Motor neuron (in vitro differentiated cells): ENCODE data around the gene BMPR1B. TPM values are rescaled to one million over a fixed set of nuclear protein-coding genes. Genes with fewer than 3 reads are reported as not detected.

Experiments used
- ATAC-seq, 8 experiments: fragments of 200-7000 bp; cut with Tn5 transposase; replicated peaks in 6 of 8; 2 replicates each; pipeline ENCODE4 v1.8.0; 2021; ENCODE audit warnings: mild to moderate bottlenecking in 8 of 8, moderate library complexity in 8 of 8
- H3K27ac ChIP-seq, 2 donors: fragments of 250-450 bp; sonication (Bioruptor Pico); 2 replicates each; pipeline ENCODE4 v1.9.0; 2021; ENCODE audit warnings: antibody characterized with exemption in 2 of 2, mild to moderate bottlenecking in 2 of 2, moderate library complexity in 1 of 2
- H3K4me1 ChIP-seq, 2 donors: fragments of 250-450 bp; sonication (Bioruptor Pico); replicated peaks in 1 of 2; 2 replicates each; pipeline ENCODE4 v1.6.1; 2021; ENCODE audit warnings: antibody characterized with exemption in 2 of 2, mild to moderate bottlenecking in 2 of 2, moderate library complexity in 1 of 2
- H3K4me3 ChIP-seq, 5 donors: fragments of 250-450 bp; sonication (Bioruptor Pico); 2 replicates each; pipeline ENCODE4 v1.9.0; 2021; ENCODE audit warnings: antibody characterized with exemption in 5 of 5, mild to moderate bottlenecking in 5 of 5, moderate library complexity in 4 of 5
- WGBS, 10 experiments: fragments of 450-650 bp; shearing (Covaris generic); methylation state at CpG; one replicate each; pipeline ENCODE4 v1.0.0; 2022; 5-methylcytosine and 5-hydroxymethylcytosine counted together
- in situ Hi-C, 9 experiments: fragments of 400-800 bp; cut with MboI; loops; one replicate each; pipeline ENCODE4 v1.15.0; 2021; ENCODE audit warnings: low sequenced_read_pairs in 9 of 9, low pct_unique_long_range_greater_than_20kb in 2 of 9; ENCODE audit not compliant: unreplicated experiment in 9 of 9
- total RNA-seq, 8 experiments: library from RNA; unstranded; fragments of 300-600 nt; gene quantifications; 2 replicates each; pipeline versions ENCODE4 v1.2.3 to v1.2.4, GENCODE V29; 2022

BMPR1B gene
- total RNA-seq, 8 experiments from 2014 or later: 0.17 to 69.0 (median 1.9) TPM

DNA sequence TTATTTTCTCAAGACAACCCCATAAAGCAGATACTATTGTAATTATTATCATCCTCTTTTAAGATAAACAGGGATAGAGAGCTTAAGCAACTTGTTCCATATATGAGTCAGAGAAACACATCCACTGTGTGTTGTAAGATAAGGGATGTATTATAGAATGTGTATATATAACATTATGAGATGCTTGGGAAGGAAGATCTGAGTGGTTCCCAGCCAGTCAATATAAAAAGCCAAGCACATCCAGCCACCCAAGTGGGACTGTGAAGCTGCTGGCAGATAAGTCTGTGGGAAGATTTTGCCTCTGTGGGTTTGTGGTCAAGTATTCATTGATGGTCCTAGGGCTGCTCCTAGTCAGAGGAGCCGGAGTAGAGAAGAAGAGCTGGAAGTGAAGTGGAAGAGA, 16.5 kb upstream of the BMPR1B start:
- H3K4me3 ChIP-seq: no peak overlapping the region
- in situ Hi-C loops: no loop called here
- H3K27ac ChIP-seq: no peak overlapping the region
- WGBS, 10 experiments: 20 to 100% (median 40%) methylated on average over 1 of the region's 1 CpG; no CpG with 5 or more reads in 5 of the 10 experiments
- peaks cover 0 to 6% of the 10 kb centered on the region in 2 donors for H3K4me1 ChIP-seq
- no peak for ATAC-seq

DNA sequence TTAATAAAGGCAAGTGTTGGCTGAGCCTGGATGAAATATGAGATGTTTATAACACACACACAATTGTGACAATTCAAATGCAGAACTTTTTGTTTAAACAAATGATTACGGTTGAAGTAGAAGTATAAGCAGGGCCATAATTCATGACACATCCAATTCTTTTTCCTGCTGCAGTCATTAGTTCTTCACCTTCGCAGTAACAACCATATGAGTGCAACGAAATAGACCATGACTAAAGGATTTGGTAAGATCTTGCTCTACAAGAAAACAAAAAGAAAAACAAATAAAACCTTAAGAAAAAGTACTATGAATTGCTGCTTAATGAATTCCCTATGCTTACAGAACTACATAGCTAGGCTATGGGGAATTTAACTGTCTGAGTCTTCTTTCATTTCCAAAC, 13.9 kb upstream of the BMPR1B start:
- WGBS, 10 experiments: 9 to 89% (median 67%) methylated on average over 1 to 3 of the region's 3 CpGs; no CpG with 5 or more reads in 1 of the 10 experiments
- Histone ChIP-seq H3K4me3 (no peak overlapping the region), H3K4me1 (peaks cover 0 to 6% of the 10 kb centered on the region in 2 donors), H3K27ac (no peak overlapping the region)
- in situ Hi-C loops: no loop called here
- ATAC-seq: no peak

DNA sequence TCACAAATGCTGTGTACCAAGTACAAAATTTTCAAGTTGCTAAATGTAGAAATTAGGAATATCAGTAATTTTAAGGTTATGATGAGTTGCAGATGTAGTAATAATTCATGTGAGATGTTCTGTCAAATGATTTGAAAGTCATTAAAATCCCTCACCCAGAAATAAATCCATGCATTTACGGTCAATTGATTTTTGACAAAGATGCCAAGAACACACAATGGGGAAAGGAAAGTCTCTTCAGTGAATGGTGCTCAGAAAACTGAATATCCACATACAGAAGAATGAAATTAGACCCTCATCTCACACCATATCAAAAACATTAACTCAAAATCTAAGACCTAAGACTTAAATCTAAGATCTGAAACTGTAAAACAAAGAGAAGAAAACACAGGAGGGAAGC, 12.9 kb upstream of the BMPR1B start:
- ATAC-seq: no peak
- Histone ChIP-seq H3K4me1 (peaks cover 0 to 6% of the 10 kb centered on the region in 2 donors), H3K27ac (no peak overlapping the region), H3K4me3 (no peak overlapping the region)
- in situ Hi-C loops: no loop called here
- 0 to 100% (median 80%) methylated on average over 1 of the region's 1 CpG; no CpG with 5 or more reads in 3 of the 10 experiments for WGBS, 10 experiments

DNA sequence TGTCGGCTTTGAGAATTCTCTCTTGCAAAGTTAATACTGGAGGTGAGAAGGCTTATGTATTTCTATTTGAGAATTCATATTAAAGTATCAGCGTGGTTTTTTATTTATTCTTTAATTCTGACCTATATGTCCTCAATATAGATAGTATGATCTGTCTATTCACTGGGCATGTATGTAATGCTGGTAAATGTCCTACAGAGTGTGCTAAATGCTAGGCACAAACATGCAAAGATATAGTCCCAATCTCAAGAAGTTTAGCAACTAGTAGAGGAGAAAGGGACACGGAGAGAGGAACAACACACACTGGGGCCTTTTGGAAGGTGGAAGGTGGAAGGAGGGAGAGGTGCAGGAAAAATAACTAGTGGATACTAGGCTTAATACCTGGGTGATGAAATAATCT, 11.0 kb upstream of the BMPR1B start:
- WGBS, 10 experiments: 47 to 100% (median 81%) methylated on average over 1 to 3 of the region's 3 CpGs
- peak in 1 of 8 experiments; percentile 27 for ATAC-seq

DNA sequence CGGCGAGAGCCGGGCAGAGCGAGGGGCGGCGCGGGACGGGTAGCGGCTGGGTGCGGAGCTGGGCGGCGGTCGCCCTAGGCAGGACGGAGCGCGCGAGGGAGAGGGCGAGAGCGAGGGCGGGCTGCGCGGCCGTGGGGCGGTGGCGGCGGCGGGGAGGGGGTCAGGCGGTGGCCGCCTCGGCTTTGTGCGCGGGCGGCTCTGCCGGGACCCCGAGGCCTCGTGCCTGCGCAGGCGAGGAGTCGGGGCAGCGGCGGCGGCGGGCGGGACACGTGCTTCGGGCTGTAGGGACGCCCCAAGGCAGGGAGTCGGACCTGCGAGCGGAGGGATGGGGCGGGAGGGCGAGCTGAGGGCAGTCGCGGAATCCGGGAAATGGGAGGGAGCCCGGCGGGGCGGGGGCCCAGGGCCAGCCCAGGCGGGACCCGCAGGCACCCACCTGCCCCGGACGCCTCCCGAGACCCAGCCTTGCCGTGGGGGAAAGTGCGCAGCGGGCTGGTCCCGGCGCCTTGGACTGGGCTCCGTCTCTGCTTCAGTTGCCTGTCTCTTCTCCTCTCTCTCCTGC, 465 bp downstream of the BMPR1B start:
- 0 to 4% (median 0%) methylated on average over 1 to 9 of the region's 69 CpGs; no CpG with 5 or more reads in 5 of the 10 experiments for WGBS, 10 experiments
- peak overlapping the region in 1 of 2 donors; percentile 74 for H3K27ac ChIP-seq

More for the DNA sequence above, 11.0 kb upstream of the BMPR1B start:
- Histone ChIP-seq H3K4me3 (no peak overlapping the region), H3K4me1 (peaks cover 0 to 6% of the 10 kb centered on the region in 2 donors), H3K27ac (no peak overlapping the region)
- in situ Hi-C loops: no loop called here

DNA sequence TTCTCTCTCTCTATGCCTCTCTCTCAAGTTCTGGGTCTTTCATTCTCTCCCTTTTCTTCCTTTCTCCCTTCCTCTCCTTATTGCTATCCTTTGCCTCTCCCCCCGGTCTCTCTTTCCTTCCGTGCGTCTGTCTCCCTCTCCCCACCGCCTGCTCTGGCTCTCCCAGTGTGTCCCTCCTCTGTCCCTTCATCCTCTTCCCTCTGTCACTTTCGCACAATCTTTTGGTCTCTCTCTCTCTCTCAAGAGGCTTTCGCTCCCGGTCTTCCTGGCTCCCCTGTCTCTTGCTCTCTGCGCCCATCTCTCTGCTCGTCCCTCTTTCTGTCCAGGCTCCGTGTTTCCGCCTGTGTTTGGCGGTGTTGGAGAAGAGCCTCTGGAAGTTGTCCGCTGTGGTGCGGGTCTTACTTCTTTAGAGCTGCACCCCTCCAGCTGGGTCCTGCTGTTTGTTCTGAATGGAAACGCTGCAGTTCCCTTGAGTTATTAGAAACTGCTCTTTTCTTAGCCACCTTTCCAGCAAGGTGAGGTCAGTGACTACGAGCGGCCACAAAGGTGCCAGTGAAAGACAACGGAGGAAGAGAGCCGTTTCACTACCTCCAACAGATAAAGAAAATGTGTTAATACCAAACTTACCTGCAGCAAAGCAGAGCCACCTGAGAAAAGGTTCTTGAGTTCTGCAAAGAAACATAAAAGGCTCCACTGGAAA, 1.1 kb downstream of the BMPR1B start:
- ATAC-seq: peak in 6 of 8 experiments; percentile 4 to 23 (median 19)
- in situ Hi-C loops: loop anchor here in 1 of 9 experiments (25.0 kb wide), 1 partner anchor 353 kb away; no protein-coding TSS in a partner anchor
- Histone ChIP-seq H3K27ac (no peak overlapping the region), H3K4me3 (peak overlapping the region; percentile 52 to 99 (median 87)), H3K4me1 (no peaks in the 10 kb centered on the region)
- 0 to 56% (median 11%) methylated on average over 7 to 19 of the region's 19 CpGs for WGBS, 10 experiments

More for the DNA sequence above, 465 bp downstream of the BMPR1B start:
- ATAC-seq: peak; percentile 78 to 87 (median 83)
- Histone ChIP-seq H3K4me3 (peak overlapping the region; percentile 52 to 99 (median 87)), H3K4me1 (no peaks in the 10 kb centered on the region)
- in situ Hi-C loops: loop anchor here in 1 of 9 experiments (25.0 kb wide), 1 partner anchor 354 kb away; no protein-coding TSS in a partner anchor

DNA sequence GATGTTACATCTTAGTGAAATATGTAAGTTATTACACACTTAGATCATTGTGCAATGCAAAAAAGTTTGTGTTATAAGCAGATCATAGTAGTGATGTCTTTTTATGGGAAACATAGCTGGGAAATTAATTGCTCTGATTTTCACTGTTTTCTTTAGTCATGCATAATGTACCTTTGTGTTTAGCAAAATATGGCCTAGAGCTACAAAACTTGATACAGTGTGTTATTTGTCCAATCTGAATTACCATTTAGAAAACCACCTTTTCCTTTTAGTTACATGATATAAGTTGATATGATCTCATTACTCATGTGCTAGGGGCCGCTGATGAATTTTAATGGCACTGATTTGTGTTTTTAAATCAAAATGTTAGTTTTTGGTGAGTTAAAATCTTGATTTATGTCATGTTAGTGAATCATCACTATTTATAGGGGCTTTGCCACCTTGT, 2.0 kb downstream of the BMPR1B start:
- ATAC-seq: no peak
- H3K4me1 ChIP-seq: no peaks in the 10 kb centered on the region
- in situ Hi-C loops: loop anchor here in 1 of 9 experiments (25.0 kb wide), 1 partner anchor 353 kb away; no protein-coding TSS in a partner anchor
- H3K27ac ChIP-seq: no peak overlapping the region
- 56 to 100% (median 85%) methylated on average over 1 of the region's 1 CpG; no CpG with 5 or more reads in 4 of the 10 experiments for WGBS, 10 experiments
- no peak overlapping the region for H3K4me3 ChIP-seq

DNA sequence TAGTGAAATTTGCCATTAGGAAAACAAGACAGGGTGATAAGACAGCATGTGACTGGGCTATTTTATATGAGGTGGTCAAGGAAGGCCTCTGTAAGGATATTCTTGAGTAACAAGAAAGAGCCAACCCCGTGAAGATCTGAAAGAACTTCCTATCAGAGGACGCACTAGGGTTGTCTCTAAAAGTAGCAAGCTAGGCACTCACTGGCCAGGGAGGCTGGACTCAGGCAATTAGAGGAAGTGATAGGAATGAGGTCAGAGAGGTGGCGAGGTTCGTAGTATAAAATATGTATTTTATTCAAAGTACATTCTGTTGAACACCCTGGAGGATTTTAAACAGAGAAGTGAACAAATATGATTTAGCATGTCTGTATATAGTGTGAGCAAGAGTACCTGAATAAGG, 4.6 kb downstream of the BMPR1B start:
- ATAC-seq: no peak
- in situ Hi-C loops: loop anchor here in 1 of 9 experiments (25.0 kb wide), 1 partner anchor 350 kb away; no protein-coding TSS in a partner anchor
- no peak overlapping the region for H3K27ac ChIP-seq
- H3K4me1 ChIP-seq: no peaks in the 10 kb centered on the region
- H3K4me3 ChIP-seq: no peak overlapping the region
- 81 to 100% (median 90%) methylated on average over 2 to 4 of the region's 4 CpGs; no CpG with 5 or more reads in 3 of the 10 experiments for WGBS, 10 experiments

DNA sequence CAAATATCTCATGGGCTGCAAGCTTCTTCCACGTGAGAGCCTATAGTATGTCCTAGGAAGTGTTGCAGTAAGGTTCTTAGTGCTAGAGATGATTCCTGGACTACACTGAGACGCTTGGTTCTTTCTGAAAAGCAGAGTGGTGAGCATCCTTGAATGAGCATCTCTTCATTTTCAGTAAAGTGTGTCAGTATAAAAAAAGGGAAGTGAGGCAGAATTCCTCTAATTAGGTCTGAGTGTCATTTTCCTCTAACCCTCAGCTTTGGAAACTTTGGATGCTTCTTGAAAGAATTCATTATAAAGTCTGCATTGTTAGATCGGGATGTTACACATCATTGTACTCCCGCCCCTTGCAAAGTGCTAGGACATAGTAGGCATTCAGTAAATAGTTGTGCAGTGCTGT, 5.2 kb downstream of the BMPR1B start:
- ATAC-seq: no peak
- WGBS, 10 experiments: 14 to 100% (median 88%) methylated on average over 1 to 4 of the region's 4 CpGs; no CpG with 5 or more reads in 1 of the 10 experiments
- no peaks in the 10 kb centered on the region for H3K4me1 ChIP-seq
- in situ Hi-C loops: loop anchor here in 1 of 9 experiments (25.0 kb wide), 1 partner anchor 349 kb away; no protein-coding TSS in a partner anchor
- no peak overlapping the region for H3K4me3 ChIP-seq
- H3K27ac ChIP-seq: no peak overlapping the region

DNA sequence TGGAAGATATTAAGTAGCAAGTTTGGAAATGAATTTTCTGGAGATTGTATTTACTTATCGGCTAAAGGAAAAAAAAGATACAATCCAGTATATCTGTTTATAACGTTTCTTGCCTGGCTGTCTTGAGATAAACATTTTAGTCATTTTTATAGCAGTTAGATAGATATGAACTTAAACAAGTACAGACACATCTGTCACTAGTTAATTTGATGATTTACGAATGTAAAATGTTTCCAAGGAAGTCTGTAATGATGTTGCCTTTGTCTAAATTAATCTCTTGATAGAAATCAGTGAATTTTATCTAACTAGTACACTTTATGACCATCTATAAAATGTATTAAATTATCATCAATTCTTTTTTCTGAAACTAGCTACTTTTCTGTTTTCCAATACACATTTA, 5.7 kb downstream of the BMPR1B start:
- in situ Hi-C loops: loop anchor here in 1 of 9 experiments (25.0 kb wide), 1 partner anchor 349 kb away; no protein-coding TSS in a partner anchor
- no peak overlapping the region for H3K27ac ChIP-seq
- no peak for ATAC-seq
- no peaks in the 10 kb centered on the region for H3K4me1 ChIP-seq
- H3K4me3 ChIP-seq: no peak overlapping the region
- WGBS, 10 experiments: 6 to 83% (median 80%) methylated on average over 2 to 3 of the region's 3 CpGs

DNA sequence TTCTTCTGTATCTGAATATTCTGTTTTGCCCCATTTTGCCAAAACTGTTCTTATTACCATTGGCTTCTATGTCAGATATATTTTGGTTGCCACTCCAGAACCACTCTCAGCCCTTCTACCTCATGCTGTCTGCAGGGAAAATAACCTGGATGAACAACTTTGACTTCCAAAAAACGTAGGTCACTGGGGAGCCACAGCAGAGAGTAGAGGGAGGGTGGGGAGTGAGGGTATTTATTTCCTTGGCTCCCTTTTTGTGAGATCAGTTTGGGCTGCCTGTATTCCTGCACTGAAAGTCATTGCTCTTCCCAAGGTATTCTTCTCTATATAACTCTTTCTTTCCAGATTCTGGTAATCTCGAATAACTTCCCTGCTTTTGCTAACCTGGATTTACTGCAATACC, 6.3 kb downstream of the BMPR1B start:
- H3K4me1 ChIP-seq: no peaks in the 10 kb centered on the region
- H3K4me3 ChIP-seq: no peak overlapping the region
- in situ Hi-C loops: loop anchor here in 1 of 9 experiments (25.0 kb wide), 1 partner anchor 348 kb away; no protein-coding TSS in a partner anchor
- H3K27ac ChIP-seq: no peak overlapping the region
- no peak for ATAC-seq
- 56 to 100% (median 83%) methylated on average over 1 to 2 of the region's 2 CpGs; no CpG with 5 or more reads in 3 of the 10 experiments for WGBS, 10 experiments

DNA sequence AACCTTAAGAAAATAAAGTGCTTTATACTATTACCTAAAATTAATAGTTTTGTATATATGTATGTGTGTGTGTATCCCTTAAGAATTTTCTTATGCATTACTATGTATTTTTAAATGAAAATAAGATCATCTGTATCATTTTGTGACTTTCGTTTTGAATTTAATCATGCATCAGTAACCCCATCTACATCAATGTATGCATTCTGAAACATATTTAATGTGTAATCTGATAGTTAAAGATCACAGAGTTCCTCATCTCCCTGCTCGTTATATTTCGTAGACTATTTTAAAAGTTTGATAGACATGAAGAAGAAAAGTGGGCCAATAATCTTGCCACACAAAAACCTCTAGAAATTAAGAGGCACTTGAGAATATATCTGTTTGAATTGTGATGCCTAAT, 7.4 kb downstream of the BMPR1B start:
- in situ Hi-C loops: loop anchor here in 1 of 9 experiments (25.0 kb wide), 1 partner anchor 347 kb away; no protein-coding TSS in a partner anchor
- no peak overlapping the region for H3K27ac ChIP-seq
- no peak overlapping the region for H3K4me3 ChIP-seq
- ATAC-seq: no peak
- 46 to 100% (median 93%) methylated on average over 2 to 3 of the region's 3 CpGs for WGBS, 10 experiments
- no peaks in the 10 kb centered on the region for H3K4me1 ChIP-seq

DNA sequence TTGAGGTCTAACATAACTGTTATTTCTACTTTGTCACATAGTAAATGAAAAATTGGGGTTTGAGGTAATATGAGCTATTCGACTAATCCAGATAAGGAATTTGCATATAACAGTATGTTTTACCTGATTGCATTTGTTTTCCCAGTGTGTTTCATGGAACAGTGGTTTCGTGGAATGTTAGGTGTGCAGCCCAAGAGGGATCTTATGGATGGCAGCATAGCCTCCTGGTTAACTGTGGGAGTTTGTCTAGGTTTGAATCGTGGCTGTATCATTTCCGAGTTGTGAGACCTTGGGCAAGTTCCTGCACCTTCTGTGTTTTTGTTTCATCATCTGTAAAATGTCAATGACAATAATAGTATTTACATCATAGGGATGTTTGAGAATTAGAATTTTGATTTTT, 7.9 kb downstream of the BMPR1B start:
- 59 to 100% (median 76%) methylated on average over 2 to 4 of the region's 4 CpGs; no CpG with 5 or more reads in 2 of the 10 experiments for WGBS, 10 experiments
- no peak overlapping the region for H3K27ac ChIP-seq
- in situ Hi-C loops: loop anchor here in 1 of 9 experiments (25.0 kb wide), 1 partner anchor 347 kb away; no protein-coding TSS in a partner anchor
- no peak overlapping the region for H3K4me3 ChIP-seq
- no peaks in the 10 kb centered on the region for H3K4me1 ChIP-seq
- no peak for ATAC-seq
